GM23338 (cell line): Measurements from ENCODE around the gene PCDHB14.

Experiments used
- EZH2 ChIP-seq: fragments of 200-600 bp; sonication (generic); IDR thresholded peaks from one replicate; pipeline ENCODE4 v1.8.0; 2017; ENCODE audit warnings: antibody characterized with exemption, mild to moderate bottlenecking, low read depth; ENCODE audit not compliant: unreplicated experiment
- JUNB ChIP-seq: IDR thresholded peaks from one replicate; pipeline ENCODE4 v1.6.1; 2016; ENCODE audit warnings: antibody characterized with exemption; ENCODE audit not compliant: unreplicated experiment
- POLR2AphosphoS5 ChIP-seq: IDR thresholded peaks from 2 replicates; pipeline ENCODE4 v1.6.1; 2016; ENCODE audit warnings: antibody characterized with exemption, low read depth
- TF ChIP-seq, protein P1 (sequence below), 2 experiments: fragments of 200-600 bp in 1 of 2; sonication (generic) in 1 of 2; conservative IDR thresholded peaks; 2 replicates each; pipeline versions ENCODE4 v1.5.1 to v1.6.1; 2016 to 2017; ENCODE audit warnings: antibody characterized with exemption in 2 of 2, low read depth in 2 of 2, mild to moderate bottlenecking in 2 of 2, moderate library complexity in 1 of 2
- TF ChIP-seq, protein P2 (sequence below): IDR thresholded peaks from one replicate; pipeline ENCODE4 v1.6.1; 2018; ENCODE audit warnings: antibody characterized with exemption; ENCODE audit not compliant: unreplicated experiment

DNA sequence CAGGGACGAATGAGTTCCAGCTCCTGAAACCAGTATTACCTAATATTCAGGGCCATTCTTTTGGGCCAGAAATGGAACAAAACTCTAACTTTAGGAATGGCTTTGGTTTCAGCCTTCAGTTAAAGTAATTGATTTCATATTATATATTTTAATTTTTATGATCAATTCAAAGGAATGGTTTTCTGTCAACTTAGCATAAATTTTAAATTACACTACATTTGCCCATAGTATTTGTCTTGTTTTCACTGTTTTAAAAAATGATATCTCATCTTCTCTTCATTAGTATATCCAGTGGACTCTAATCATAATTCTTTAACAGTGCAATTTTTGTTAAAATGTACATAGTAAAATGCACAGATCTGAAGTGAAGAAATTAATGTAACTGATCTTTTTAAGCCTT lies 42.8 kb upstream of the PCDHB14 start:
- TF ChIP-seq, protein P1, sequence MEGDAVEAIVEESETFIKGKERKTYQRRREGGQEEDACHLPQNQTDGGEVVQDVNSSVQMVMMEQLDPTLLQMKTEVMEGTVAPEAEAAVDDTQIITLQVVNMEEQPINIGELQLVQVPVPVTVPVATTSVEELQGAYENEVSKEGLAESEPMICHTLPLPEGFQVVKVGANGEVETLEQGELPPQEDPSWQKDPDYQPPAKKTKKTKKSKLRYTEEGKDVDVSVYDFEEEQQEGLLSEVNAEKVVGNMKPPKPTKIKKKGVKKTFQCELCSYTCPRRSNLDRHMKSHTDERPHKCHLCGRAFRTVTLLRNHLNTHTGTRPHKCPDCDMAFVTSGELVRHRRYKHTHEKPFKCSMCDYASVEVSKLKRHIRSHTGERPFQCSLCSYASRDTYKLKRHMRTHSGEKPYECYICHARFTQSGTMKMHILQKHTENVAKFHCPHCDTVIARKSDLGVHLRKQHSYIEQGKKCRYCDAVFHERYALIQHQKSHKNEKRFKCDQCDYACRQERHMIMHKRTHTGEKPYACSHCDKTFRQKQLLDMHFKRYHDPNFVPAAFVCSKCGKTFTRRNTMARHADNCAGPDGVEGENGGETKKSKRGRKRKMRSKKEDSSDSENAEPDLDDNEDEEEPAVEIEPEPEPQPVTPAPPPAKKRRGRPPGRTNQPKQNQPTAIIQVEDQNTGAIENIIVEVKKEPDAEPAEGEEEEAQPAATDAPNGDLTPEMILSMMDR (conservative IDR thresholded peaks at IDR 0.05; ENCODE audit: low read depth in 2 of 2) = no peak
- no peak for TF ChIP-seq EZH2
- TF ChIP-seq, protein P2, sequence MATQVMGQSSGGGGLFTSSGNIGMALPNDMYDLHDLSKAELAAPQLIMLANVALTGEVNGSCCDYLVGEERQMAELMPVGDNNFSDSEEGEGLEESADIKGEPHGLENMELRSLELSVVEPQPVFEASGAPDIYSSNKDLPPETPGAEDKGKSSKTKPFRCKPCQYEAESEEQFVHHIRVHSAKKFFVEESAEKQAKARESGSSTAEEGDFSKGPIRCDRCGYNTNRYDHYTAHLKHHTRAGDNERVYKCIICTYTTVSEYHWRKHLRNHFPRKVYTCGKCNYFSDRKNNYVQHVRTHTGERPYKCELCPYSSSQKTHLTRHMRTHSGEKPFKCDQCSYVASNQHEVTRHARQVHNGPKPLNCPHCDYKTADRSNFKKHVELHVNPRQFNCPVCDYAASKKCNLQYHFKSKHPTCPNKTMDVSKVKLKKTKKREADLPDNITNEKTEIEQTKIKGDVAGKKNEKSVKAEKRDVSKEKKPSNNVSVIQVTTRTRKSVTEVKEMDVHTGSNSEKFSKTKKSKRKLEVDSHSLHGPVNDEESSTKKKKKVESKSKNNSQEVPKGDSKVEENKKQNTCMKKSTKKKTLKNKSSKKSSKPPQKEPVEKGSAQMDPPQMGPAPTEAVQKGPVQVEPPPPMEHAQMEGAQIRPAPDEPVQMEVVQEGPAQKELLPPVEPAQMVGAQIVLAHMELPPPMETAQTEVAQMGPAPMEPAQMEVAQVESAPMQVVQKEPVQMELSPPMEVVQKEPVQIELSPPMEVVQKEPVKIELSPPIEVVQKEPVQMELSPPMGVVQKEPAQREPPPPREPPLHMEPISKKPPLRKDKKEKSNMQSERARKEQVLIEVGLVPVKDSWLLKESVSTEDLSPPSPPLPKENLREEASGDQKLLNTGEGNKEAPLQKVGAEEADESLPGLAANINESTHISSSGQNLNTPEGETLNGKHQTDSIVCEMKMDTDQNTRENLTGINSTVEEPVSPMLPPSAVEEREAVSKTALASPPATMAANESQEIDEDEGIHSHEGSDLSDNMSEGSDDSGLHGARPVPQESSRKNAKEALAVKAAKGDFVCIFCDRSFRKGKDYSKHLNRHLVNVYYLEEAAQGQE = no peak
- TF ChIP-seq JUNB = no peak
- no peak for TF ChIP-seq POLR2AphosphoS5
